ENCODE measurements around the gene FCN2. TPM values are rescaled to one million over a fixed set of nuclear protein-coding genes. Genes with fewer than 3 reads are reported as not detected.

FCN2 gene
- total RNA-seq, 4 donors from 2014 or later, result not detected

DNA sequence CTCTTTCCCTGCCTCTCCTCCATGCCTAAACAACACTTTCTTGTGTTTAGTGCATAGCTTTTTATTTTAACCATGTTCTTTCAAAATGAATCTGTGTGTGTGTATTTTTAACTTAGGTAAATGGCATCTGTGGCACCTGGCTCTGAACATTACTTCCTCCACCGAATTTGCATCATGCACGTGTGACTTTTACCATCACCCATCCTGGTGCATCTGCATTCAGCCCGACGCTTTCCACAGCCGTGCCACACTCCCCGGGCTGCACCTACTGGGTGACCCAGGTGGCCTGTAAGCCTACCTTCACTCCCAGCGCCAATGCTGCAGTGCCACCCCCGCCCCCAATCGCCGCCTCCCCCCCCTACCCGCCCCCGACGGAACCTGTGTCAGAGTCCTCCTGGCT lies 49.8 kb downstream of the FCN2 start:
- 88% methylated on average over 13 of the region's 13 CpGs for whole genome bisulfite sequencing
- DNase-seq (ENCODE audit: extremely low spot score), result no peak

DNA sequence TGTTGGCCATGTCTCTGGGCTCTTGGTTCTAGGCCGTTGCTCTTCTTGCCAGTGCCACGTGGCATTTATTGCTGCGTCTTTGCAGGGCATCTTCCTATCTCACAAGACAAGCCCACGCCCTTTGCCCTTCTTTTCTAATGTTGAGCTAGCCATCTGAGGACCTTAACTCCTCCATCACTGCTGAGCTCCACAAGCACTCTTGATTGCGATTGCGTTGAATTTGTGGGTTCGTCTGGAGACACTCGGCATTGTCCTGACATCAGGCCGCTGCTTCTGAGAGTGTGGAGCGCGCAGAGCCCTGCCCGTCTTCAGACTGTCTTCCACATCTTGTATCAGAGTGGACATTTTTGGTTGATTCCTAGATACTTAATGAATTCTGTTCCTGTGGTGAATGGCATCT lies 51.6 kb downstream of the FCN2 start:
- 94% methylated on average over 12 of the region's 12 CpGs for WGBS
- DNase-seq (ENCODE audit: extremely low spot score), result no peak
- peaks cover 0 to 57% (median 0%) of the 10 kb centered on the region in 4 donors for H3K27me3 ChIP-seq
- no peak overlapping the region for H3K27ac ChIP-seq (replicated peaks in 1 of 4)
- intact Hi-C loops (cut with DNase I), result no loop called here
- H3K4me1 ChIP-seq, result peaks cover 0 to 7% (median 0%) of the 10 kb centered on the region in 4 donors
- H3K4me3 ChIP-seq, result no peak overlapping the region
- H3K36me3 ChIP-seq, result no peaks in the 10 kb centered on the region
- no peak for TF ChIP-seq POLR2AphosphoS5 (IDR thresholded peaks at IDR 0.05)
- TF ChIP-seq, protein P1, sequence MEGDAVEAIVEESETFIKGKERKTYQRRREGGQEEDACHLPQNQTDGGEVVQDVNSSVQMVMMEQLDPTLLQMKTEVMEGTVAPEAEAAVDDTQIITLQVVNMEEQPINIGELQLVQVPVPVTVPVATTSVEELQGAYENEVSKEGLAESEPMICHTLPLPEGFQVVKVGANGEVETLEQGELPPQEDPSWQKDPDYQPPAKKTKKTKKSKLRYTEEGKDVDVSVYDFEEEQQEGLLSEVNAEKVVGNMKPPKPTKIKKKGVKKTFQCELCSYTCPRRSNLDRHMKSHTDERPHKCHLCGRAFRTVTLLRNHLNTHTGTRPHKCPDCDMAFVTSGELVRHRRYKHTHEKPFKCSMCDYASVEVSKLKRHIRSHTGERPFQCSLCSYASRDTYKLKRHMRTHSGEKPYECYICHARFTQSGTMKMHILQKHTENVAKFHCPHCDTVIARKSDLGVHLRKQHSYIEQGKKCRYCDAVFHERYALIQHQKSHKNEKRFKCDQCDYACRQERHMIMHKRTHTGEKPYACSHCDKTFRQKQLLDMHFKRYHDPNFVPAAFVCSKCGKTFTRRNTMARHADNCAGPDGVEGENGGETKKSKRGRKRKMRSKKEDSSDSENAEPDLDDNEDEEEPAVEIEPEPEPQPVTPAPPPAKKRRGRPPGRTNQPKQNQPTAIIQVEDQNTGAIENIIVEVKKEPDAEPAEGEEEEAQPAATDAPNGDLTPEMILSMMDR (IDR thresholded peaks at IDR 0.05), result no peak
- no peak for TF ChIP-seq EP300 (IDR thresholded peaks at IDR 0.05)
- TF ChIP-seq POLR2A (IDR thresholded peaks at IDR 0.05; ENCODE audit: low read depth), result no peak
- no peaks in the 10 kb centered on the region for H3K9me3 ChIP-seq

More for the DNA sequence above, 49.8 kb downstream of the FCN2 start:
- H3K4me1 ChIP-seq, result peaks cover 0 to 7% (median 0%) of the 10 kb centered on the region in 4 donors
- H3K4me3 ChIP-seq, result no peak overlapping the region
- H3K27me3 ChIP-seq, result peaks cover 0 to 46% (median 0%) of the 10 kb centered on the region in 4 donors
- no peaks in the 10 kb centered on the region for H3K9me3 ChIP-seq
- intact Hi-C loops (cut with DNase I), result no loop called here
- TF ChIP-seq POLR2A (IDR thresholded peaks at IDR 0.05; ENCODE audit: low read depth) (no peak), POLR2AphosphoS5 (IDR thresholded peaks at IDR 0.05) (no peak), EP300 (IDR thresholded peaks at IDR 0.05) (no peak)
- TF ChIP-seq, protein P1 (IDR thresholded peaks at IDR 0.05), result no peak
- no peak overlapping the region for H3K27ac ChIP-seq (replicated peaks in 1 of 4)
- no peaks in the 10 kb centered on the region for H3K36me3 ChIP-seq

DNA sequence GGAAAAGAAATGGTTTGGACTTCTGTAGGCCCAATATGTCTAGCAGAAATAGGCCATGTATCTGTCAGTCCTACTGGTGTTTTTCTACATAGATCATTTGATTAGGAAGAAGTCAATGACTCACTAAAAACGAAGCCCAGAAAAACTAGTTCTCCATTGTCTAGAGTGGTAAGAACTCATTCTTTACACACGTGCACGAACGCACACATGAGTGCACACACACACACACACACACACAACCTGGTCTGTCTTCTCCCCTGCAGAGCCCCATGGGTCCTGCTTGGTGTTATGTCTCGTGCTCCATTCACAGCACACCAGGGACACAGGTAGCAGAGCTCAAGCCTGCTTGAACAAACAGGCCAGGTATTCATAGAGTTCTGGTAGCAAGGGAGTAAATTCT lies 52.0 kb downstream of the FCN2 start:
- TF ChIP-seq, protein P1 (IDR thresholded peaks at IDR 0.05), result no peak
- no peak for TF ChIP-seq POLR2A (IDR thresholded peaks at IDR 0.05; ENCODE audit: low read depth)
- no peak for TF ChIP-seq POLR2AphosphoS5 (IDR thresholded peaks at IDR 0.05)
- TF ChIP-seq EP300 (IDR thresholded peaks at IDR 0.05), result no peak
- H3K9me3 ChIP-seq, result no peaks in the 10 kb centered on the region
- H3K27ac ChIP-seq (replicated peaks in 1 of 4), result no peak overlapping the region
- intact Hi-C loops (cut with DNase I), result no loop called here
- no peaks in the 10 kb centered on the region for H3K36me3 ChIP-seq
- WGBS, result 93% methylated on average over 5 of the region's 5 CpGs
- H3K4me1 ChIP-seq, result peaks cover 0 to 7% (median 0%) of the 10 kb centered on the region in 4 donors
- no peak overlapping the region for H3K4me3 ChIP-seq
- peaks cover 0 to 61% (median 0%) of the 10 kb centered on the region in 4 donors for H3K27me3 ChIP-seq
- DNase-seq (ENCODE audit: extremely low spot score), result no peak

DNA sequence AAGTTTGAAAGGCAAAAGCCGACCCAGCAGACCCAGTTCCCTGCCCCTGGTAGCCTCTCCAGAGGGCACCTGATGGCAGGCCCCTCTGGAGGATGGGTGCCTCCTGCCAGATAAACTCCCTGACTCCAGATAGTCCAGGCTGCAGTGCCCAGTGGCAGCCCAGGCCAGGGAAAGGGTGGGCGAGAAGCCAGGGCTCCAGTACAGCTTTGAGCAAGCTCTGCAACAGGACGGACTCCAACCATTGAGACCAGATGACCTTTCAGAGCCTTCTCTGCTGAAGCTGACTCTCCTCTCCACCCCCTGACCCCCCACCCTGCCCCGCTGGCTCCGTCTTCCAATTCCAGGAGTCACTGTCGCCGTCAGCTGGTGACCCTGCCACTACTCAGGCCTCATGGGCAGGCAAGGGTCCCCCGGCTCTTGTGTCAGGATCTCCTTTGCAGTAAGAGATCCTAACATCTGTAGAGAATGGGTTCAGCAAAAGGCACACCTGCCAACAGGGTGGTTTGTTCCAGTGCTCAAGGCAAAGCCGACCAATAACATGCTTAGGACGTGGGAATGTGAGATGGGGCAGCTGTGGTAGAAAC lies 52.6 kb downstream of the FCN2 start:
- no peak for DNase-seq (ENCODE audit: extremely low spot score)
- intact Hi-C loops (cut with DNase I), result no loop called here
- Histone ChIP-seq H3K27ac (replicated peaks in 1 of 4) (no peak overlapping the region), H3K9me3 (no peaks in the 10 kb centered on the region), H3K36me3 (no peaks in the 10 kb centered on the region), H3K4me1 (peaks cover 0 to 7% (median 0%) of the 10 kb centered on the region in 4 donors), H3K4me3 (no peak overlapping the region), H3K27me3 (peaks cover 0 to 67% (median 0%) of the 10 kb centered on the region in 4 donors)
- WGBS, result 83% methylated on average over 10 of the region's 10 CpGs
- TF ChIP-seq POLR2AphosphoS5 (IDR thresholded peaks at IDR 0.05) (no peak), EP300 (IDR thresholded peaks at IDR 0.05) (no peak), POLR2A (IDR thresholded peaks at IDR 0.05; ENCODE audit: low read depth) (no peak)
- TF ChIP-seq, protein P1 (IDR thresholded peaks at IDR 0.05), result no peak

Measured in esophagus muscularis mucosa (tissue), 4 donors.